ENCODE measurements around the gene MRAP. TPM values are rescaled to one million over a fixed set of nuclear protein-coding genes. Genes with fewer than 3 reads are reported as not detected.

MRAP gene
- total RNA-seq, 1 experiment from 2014 or later: not detected

- Histone ChIP-seq H3K9me2 (ENCODE audit: insufficient read depth) (no peaks in the 10 kb centered on the region), H3K27ac (no peak overlapping the region), H3K36me3 (ENCODE audit: low read depth) (no peaks in the 10 kb centered on the region), H3K4me2 (no peak overlapping the region), H3K27me3 (ENCODE audit: insufficient read depth, low read depth) (no peaks in the 10 kb centered on the region), H4K20me1 (ENCODE audit: insufficient read depth) (no peaks in the 10 kb centered on the region), H3K79me2 (ENCODE audit: low read depth) (no peaks in the 10 kb centered on the region), H3K4me1 (replicated peaks; ENCODE audit: insufficient read depth) (no peaks in the 10 kb centered on the region), H2AFZ (no peak overlapping the region), H3K9me3 (ENCODE audit: insufficient read depth, low read depth) (no peaks in the 10 kb centered on the region), H3K4me3 (no peak overlapping the region), H3F3A (ENCODE audit: insufficient read depth, low read depth) (0 out of 2 replicates have a peak, but pooled peaks cover 6% of the 10 kb centered on the region)
- POLR2A ChIA-PET (ENCODE audit: unreplicated experiment): no interaction called here
- TF ChIP-seq EZH2 (IDR thresholded peaks at IDR 0.05; ENCODE audit: low read depth) (no peak), CTCF (conservative IDR thresholded peaks at IDR 0.05) (no peak)
- BruUV-seq (replicated peaks): no TSS peak
- intact Hi-C loops (cut with micrococcal nuclease; ENCODE audit: unreplicated experiment): no loop called here
- DNase-seq: no peak
- CTCF ChIA-PET: no interaction called here
These were observed 4.7 kb downstream of the MRAP start for GRCh38 chr21:32303385-32303784.

- Histone ChIP-seq H3K27ac (no peak overlapping the region), H3K36me3 (ENCODE audit: low read depth) (no peaks in the 10 kb centered on the region), H3F3A (ENCODE audit: insufficient read depth, low read depth) (0 out of 2 replicates have a peak, but pooled peaks cover 6% of the 10 kb centered on the region), H3K9me2 (ENCODE audit: insufficient read depth) (no peaks in the 10 kb centered on the region), H4K20me1 (ENCODE audit: insufficient read depth) (no peaks in the 10 kb centered on the region), H2AFZ (no peak overlapping the region), H3K4me1 (replicated peaks; ENCODE audit: insufficient read depth) (no peaks in the 10 kb centered on the region), H3K4me2 (no peak overlapping the region), H3K27me3 (ENCODE audit: insufficient read depth, low read depth) (no peaks in the 10 kb centered on the region), H3K79me2 (ENCODE audit: low read depth) (no peaks in the 10 kb centered on the region), H3K4me3 (no peak overlapping the region), H3K9me3 (ENCODE audit: insufficient read depth, low read depth) (no peaks in the 10 kb centered on the region)
- ChIA-PET POLR2A (ENCODE audit: unreplicated experiment) (no interaction called here), CTCF (no interaction called here)
- TF ChIP-seq EZH2 (IDR thresholded peaks at IDR 0.05; ENCODE audit: low read depth): no peak
- TF ChIP-seq CTCF (conservative IDR thresholded peaks at IDR 0.05): no peak
- no peak for DNase-seq
- intact Hi-C loops (cut with micrococcal nuclease; ENCODE audit: unreplicated experiment): no loop called here
- no TSS peak for BruUV-seq (replicated peaks)
These were observed 6.3 kb downstream of the MRAP start for GRCh38 chr21:32304998-32305397.

GRCh38 chr21:32306021-32306780 lies 7.5 kb downstream of the MRAP start:
- no peak overlapping the region for H3K27ac ChIP-seq
- no peaks in the 10 kb centered on the region for H3K9me2 ChIP-seq (ENCODE audit: insufficient read depth)
- no peak overlapping the region for H3K4me3 ChIP-seq
- ChIA-PET POLR2A (ENCODE audit: unreplicated experiment) (no interaction called here), CTCF (interaction anchor here (0.6 kb wide), 1 partner anchor 72 kb away, joined by 3 read pairs; no protein-coding TSS in a partner anchor)
- no peak for DNase-seq
- no peaks in the 10 kb centered on the region for H3K9me3 ChIP-seq (ENCODE audit: insufficient read depth, low read depth)
- H3K4me1 ChIP-seq (replicated peaks; ENCODE audit: insufficient read depth): no peaks in the 10 kb centered on the region
- intact Hi-C loops (cut with micrococcal nuclease; ENCODE audit: unreplicated experiment): no loop called here
- no peaks in the 10 kb centered on the region for H3K79me2 ChIP-seq (ENCODE audit: low read depth)
- H4K20me1 ChIP-seq (ENCODE audit: insufficient read depth): no peaks in the 10 kb centered on the region
- H3K4me2 ChIP-seq: no peak overlapping the region
- H3K36me3 ChIP-seq (ENCODE audit: low read depth): no peaks in the 10 kb centered on the region
- no peak overlapping the region for H2AFZ ChIP-seq
- H3F3A ChIP-seq (ENCODE audit: insufficient read depth, low read depth): 0 out of 2 replicates have a peak, but pooled peaks cover 4% of the 10 kb centered on the region
- no peaks in the 10 kb centered on the region for H3K27me3 ChIP-seq (ENCODE audit: insufficient read depth, low read depth)
- no peak for TF ChIP-seq CTCF (conservative IDR thresholded peaks at IDR 0.05)
- TF ChIP-seq EZH2 (IDR thresholded peaks at IDR 0.05; ENCODE audit: low read depth): no peak
- BruUV-seq (replicated peaks): no TSS peak

Measured in PC-9 (cell line).